ENCODE data around the gene SLC2A11. TPM values are rescaled to one million over a fixed set of nuclear protein-coding genes. Genes with fewer than 3 reads are reported as not detected.

SLC2A11 gene
- total RNA-seq, 1 experiment from 2014 or later: 9.4 TPM

GRCh38 chr22:23823331-23823791 lies 34.3 kb upstream of the SLC2A11 start:
- no peak overlapping the region for H3K4me2 ChIP-seq (ENCODE audit: low read length)
- ChIA-PET POLR2A (ENCODE audit: unreplicated experiment) (no interaction called here), CTCF (no interaction called here)
- H3K79me2 ChIP-seq (ENCODE audit: low read length): no peaks in the 10 kb centered on the region
- no peaks in the 10 kb centered on the region for H3K4me1 ChIP-seq (ENCODE audit: insufficient read depth, low read length)
- TF ChIP-seq EZH2phosphoT487 (IDR thresholded peaks at IDR 0.05; ENCODE audit: borderline replicate concordance, low read length): no peak
- TF ChIP-seq, protein P1, sequence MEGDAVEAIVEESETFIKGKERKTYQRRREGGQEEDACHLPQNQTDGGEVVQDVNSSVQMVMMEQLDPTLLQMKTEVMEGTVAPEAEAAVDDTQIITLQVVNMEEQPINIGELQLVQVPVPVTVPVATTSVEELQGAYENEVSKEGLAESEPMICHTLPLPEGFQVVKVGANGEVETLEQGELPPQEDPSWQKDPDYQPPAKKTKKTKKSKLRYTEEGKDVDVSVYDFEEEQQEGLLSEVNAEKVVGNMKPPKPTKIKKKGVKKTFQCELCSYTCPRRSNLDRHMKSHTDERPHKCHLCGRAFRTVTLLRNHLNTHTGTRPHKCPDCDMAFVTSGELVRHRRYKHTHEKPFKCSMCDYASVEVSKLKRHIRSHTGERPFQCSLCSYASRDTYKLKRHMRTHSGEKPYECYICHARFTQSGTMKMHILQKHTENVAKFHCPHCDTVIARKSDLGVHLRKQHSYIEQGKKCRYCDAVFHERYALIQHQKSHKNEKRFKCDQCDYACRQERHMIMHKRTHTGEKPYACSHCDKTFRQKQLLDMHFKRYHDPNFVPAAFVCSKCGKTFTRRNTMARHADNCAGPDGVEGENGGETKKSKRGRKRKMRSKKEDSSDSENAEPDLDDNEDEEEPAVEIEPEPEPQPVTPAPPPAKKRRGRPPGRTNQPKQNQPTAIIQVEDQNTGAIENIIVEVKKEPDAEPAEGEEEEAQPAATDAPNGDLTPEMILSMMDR (conservative IDR thresholded peaks at IDR 0.05; ENCODE audit: low read depth, low read length): no peak
- TF ChIP-seq EZH2 (IDR thresholded peaks at IDR 0.05; ENCODE audit: low read length, unreplicated experiment): no peak
- H3F3A ChIP-seq (ENCODE audit: low read length, unreplicated experiment): no peaks in the 10 kb centered on the region
- no peak for DNase-seq
- no peaks in the 10 kb centered on the region for H3K9me2 ChIP-seq (replicated peaks; ENCODE audit: low read length)
- no TSS peak for BruUV-seq (replicated peaks)
- no peak overlapping the region for H3K27ac ChIP-seq (ENCODE audit: low read length)
- peaks cover 10% of the 10 kb centered on the region; the same call in 1 of the 2 replicates for H3K36me3 ChIP-seq (ENCODE audit: low read depth, low read length)
- no peak for ATAC-seq
- no peaks in the 10 kb centered on the region for H3K9me3 ChIP-seq (ENCODE audit: low read length)
- intact Hi-C loops (cut with micrococcal nuclease): no loop called here
- H3K27me3 ChIP-seq (ENCODE audit: low read length): no peaks in the 10 kb centered on the region
- H3K4me3 ChIP-seq (ENCODE audit: low read length): no peak overlapping the region
- H4K20me1 ChIP-seq (ENCODE audit: low read length): no peaks in the 10 kb centered on the region
- no peak overlapping the region for H3K9ac ChIP-seq (ENCODE audit: low read length)
- no peak overlapping the region for H2AFZ ChIP-seq (ENCODE audit: low read length)

DNA sequence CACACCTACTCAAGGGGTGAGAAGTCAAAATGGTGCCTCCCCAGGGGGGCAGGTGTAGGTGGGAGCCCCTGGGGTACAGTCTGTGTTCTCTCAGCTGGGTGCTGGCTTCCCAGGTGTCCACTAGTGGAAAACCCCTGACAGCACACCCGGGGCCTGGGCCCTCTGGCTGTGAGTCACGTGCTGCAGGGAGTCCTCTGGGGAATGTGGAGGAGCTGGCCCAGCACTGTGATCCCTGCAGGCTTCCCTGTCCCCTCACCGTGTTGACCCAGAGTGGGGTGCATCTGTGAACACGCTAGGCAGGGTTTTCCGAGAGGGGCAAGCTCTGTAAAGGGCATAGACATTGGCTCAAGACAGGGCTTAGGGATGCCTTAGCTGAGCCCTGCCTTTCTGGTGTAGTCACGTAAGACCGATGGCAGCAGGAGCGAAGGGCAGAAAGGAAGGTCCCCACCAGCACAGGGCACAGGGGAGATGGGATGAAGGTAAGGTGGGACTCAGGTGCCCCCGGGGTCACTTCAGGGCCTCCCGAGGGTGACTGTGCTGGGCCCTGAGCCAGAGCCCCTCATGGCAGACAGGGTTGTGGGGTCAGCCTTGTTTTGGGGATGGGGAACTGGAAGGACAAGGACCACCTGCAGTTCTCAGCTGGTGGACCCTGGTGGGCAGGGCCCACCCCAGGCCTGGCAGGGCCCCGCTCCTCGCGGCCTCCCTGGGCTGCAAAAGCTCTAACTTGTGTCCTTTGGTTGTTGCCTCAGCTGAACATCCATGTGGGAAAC lies 33.0 kb upstream of the SLC2A11 start:
- no peak for ATAC-seq
- no peaks in the 10 kb centered on the region for H3F3A ChIP-seq (ENCODE audit: low read length, unreplicated experiment)
- H3K4me2 ChIP-seq (ENCODE audit: low read length): no peak overlapping the region
- H3K27me3 ChIP-seq (ENCODE audit: low read length): no peaks in the 10 kb centered on the region
- no peaks in the 10 kb centered on the region for H3K9me2 ChIP-seq (replicated peaks; ENCODE audit: low read length)
- intact Hi-C loops (cut with micrococcal nuclease): no loop called here
- peaks cover 10% of the 10 kb centered on the region; the same call in 1 of the 2 replicates for H3K36me3 ChIP-seq (ENCODE audit: low read depth, low read length)
- CTCF ChIA-PET: interaction anchor here (0.6 kb wide), 1 partner anchor 50 kb away, joined by 7 read pairs; no protein-coding TSS in a partner anchor
- H3K9me3 ChIP-seq (ENCODE audit: low read length): no peaks in the 10 kb centered on the region
- no peaks in the 10 kb centered on the region for H4K20me1 ChIP-seq (ENCODE audit: low read length)
- DNase-seq: no peak
- H3K4me1 ChIP-seq (ENCODE audit: insufficient read depth, low read length): no peaks in the 10 kb centered on the region
- no TSS peak for BruUV-seq (replicated peaks)
- TF ChIP-seq EZH2 (IDR thresholded peaks at IDR 0.05; ENCODE audit: low read length, unreplicated experiment): no peak
- TF ChIP-seq, protein P1 (conservative IDR thresholded peaks at IDR 0.05; ENCODE audit: low read depth, low read length): no peak
- TF ChIP-seq EZH2phosphoT487 (IDR thresholded peaks at IDR 0.05; ENCODE audit: borderline replicate concordance, low read length): no peak
- H3K9ac ChIP-seq (ENCODE audit: low read length): no peak overlapping the region
- POLR2A ChIA-PET (ENCODE audit: unreplicated experiment): no interaction called here
- H3K27ac ChIP-seq (ENCODE audit: low read length): no peak overlapping the region
- no peak overlapping the region for H3K4me3 ChIP-seq (ENCODE audit: low read length)
- no peaks in the 10 kb centered on the region for H3K79me2 ChIP-seq (ENCODE audit: low read length)
- H2AFZ ChIP-seq (ENCODE audit: low read length): no peak overlapping the region
